HG03432 (cell line): ENCODE measurements around the gene EML4.
"Not testable (repeated sequence)": the region's sequence is repeated elsewhere in the genome, so short reads cannot be mapped to it uniquely, and the experiment has no call there.

Source experiments
- ATAC-seq: cut with Tn5 transposase; IDR thresholded peaks from one replicate; pipeline ENCODE4 v1.9.1; 2021; ENCODE audit warnings: mild to moderate bottlenecking, moderate library complexity; ENCODE audit not compliant: unreplicated experiment

EML4 gene

DNA sequence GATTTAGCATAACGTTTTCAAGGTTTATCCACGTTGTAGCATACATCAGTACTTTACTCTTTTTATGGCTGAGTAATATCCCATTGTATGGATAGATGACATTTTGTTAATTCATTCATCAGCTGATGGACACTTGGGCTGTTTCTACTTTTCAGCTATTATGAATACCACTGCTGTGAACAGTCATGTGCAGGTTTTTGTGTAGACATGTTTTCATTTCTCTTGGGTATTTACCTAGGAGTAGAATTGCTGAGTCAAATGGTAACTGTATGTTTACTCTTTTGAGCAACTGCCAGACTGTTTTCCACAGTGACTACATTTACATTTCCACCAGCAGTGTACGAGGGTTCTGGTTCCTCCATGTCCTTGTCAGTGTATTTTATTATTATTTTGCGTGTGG, 158.0 kb downstream of the EML4 start:
- no peak for ATAC-seq

DNA sequence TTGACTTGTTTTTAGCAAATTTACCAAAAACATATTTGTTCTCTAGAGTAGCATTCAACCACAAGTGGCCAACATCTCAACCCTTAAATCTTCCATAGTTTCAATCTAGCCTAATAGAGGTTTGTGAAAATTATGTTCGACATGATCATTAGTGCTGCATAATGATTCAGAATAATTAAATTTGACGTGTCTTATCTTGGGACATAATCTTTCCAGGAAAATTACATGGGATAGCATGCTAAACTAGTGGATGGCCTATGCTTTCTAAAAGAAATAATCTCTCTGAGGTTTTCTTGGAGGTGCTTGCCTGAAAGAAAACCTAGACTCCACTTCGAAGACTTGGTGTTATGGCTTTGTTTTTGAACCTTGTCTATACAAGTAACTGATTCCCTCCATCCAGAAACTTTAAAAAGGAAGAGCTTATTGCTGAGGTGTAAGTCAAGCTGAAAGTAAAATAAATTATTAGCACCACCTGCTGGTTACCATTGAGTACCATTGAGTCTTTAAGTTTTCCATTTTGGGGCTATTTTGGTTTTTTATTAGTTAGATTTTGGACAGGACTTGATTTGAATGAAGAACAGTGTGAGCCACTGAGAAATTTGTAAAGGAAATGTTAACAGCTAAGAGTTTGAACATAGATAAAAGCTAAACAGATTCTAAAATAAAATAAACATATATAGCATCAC, 159.1 kb downstream of the EML4 start:
- ATAC-seq: no peak

DNA sequence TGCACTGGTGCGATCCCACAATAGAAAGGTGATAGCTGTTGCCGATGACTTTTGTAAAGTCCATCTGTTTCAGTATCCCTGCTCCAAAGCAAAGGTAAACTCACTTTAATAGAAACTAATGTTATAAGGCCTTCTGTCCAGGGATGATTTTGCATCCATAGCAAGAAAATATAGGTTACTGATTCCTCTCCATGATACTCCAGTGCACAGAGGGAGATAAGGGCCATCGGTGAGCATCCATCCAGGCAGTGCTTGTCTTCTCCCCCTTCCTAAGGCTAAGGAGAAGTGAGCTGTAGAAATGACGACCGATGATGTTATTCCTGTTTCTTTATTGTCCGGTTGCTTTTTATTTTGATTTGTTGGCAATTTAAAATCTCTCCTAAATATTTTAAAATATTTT, 159.8 kb downstream of the EML4 start:
- ATAC-seq: no peak

GRCh38 chr2:42329736-42330135, 160.6 kb downstream of the EML4 start:
- ATAC-seq: no peak

GRCh38 chr2:42331569-42332284, 162.6 kb downstream of the EML4 start:
- ATAC-seq: no peak

DNA sequence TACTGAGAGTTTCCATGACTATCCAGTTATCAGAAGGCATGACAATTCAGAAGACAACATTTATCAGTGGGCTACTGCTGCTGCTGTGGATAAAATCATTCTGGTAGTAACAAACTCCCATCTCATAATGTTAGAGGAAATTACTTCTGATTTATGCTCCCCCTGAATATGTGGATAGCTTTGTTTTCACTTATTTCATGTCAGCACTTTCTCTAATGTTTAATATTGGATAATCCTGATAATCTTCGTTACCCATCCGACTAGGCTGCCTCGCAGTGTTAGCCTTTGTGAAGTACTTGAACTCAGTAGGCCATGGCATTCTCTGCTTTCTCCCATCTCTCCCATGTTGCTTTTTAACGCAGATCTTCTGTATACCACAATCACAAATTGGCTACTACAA, 163.4 kb downstream of the EML4 start:
- ATAC-seq: no peak

GRCh38 chr2:42333579-42333978, 164.4 kb downstream of the EML4 start:
- ATAC-seq: no peak

DNA sequence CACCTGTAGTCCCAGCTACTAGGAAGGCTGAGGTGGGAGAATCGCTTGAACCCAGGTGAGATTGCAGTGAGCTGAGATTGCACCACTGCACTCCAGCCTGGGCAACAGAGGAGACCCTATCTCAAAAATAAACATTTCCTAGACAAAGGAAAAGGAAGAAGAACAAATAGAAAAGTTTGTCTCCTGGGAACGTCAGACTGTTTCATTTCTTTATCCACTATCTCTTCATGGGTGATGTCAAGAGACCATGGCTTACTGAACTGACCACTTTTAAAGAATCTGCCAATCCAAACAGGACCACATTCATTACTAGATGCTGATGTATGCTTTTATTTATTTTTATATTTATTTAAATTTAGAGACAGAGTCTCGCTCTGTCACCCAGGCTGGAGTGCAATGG, 165.1 kb downstream of the EML4 start:
- no peak for ATAC-seq

- ATAC-seq: not testable (repeated sequence)
Observed at GRCh38 chr2:42334865-42335264, 165.7 kb downstream of the EML4 start.

DNA sequence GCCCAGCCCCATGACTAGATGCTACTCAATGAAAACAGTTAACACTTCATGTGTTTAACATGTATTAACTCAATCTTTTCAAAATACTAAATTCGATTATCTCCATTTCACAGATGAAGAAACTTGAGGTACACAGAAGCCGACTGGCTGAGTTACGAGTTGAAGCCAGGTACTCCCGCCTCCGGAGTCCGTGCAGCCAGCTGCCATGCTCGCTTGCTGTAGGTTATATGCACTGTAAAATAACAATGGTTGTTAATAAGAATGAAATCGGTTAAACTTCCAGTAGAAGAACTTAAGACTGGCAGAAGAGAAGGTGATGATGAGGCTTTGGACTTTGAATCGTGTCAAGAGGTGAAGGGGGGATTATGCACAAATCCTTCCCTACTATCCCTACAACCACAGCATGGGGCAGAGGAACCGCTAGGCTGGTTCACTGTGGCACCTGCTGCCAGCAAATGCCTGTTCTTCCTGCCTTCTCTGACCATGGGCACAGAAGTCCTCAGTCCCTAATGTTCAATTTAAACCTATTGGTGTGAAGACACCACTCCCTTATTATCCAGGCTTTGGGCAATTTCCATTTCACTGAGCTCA, 166.5 kb downstream of the EML4 start:
- ATAC-seq: no peak

GRCh38 chr2:42336361-42336965, 167.3 kb downstream of the EML4 start:
- no peak for ATAC-seq

DNA sequence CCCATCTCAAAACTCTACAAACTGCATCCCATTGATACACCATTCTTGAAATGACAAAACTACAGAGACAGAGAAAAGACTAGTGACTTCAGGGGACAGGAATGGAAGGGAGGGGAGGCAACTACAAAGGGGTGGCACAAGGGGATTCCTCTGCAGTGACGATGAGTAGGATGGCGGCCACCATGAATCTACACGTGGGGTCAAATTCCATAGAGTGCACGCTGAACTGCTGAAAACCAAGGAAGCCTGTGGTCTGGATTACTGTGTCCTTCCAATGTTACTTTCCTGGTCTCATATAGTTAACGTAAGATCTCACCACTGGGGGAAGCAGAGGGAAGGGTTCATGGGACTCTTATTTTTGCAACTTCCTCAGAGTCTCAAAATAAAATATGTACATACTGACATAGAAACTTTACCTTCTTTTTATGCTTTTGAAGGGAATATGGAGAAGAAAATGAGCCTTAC, 168.2 kb downstream of the EML4 start:
- ATAC-seq: no peak

- ATAC-seq: no peak
Observed at GRCh38 chr2:42337846-42338566, 168.9 kb downstream of the EML4 start.

- no peak for ATAC-seq
Observed at GRCh38 chr2:42338567-42339190, 169.5 kb downstream of the EML4 start.

- no peak for ATAC-seq
Observed at GRCh38 chr2:42339191-42339912, 170.2 kb downstream of the EML4 start.

DNA sequence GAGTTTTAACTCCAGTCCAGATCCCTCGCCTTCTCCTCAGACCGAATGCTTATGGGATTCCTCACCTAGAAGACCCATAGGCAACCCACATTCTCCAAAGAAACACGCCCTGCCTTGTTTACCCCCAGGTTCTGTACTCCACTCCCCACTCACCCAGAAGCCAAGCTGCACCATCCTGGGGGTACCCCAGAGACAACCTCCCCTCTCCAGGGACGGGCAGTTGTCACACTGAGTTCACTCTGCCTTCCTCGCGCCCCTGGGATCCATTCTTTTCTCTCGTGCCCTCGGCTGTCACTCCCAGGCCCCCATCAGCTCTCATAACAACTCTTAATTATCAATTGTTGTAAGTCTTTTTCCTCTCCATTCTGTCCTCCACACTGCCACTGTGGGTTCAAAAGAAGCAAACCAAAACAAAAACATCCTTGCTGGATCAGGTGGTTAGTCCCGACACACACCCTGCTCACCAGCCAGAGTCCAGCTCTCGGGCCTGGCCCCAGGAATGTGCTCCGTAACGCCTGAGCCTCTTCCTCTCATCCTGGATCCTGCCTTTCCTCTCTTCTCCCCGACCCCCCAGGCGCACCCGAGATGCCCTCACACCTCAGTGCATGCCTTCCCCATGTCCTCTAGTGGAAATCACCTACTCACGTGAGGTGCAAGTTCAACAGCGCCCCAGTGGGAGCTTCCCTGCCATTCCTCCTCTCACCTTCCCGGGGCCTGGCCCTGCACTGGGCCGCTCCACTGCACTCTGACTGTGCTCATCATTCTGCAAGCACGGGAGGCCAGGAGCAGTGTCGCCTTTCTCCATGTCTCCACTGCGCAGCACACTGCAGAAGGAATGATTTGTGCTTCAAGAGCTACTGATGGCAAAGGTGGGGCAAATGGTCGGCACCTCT, 171.1 kb downstream of the EML4 start:
- ATAC-seq: no peak

GRCh38 chr2:42340938-42341636, 171.9 kb downstream of the EML4 start:
- no peak for ATAC-seq

- ATAC-seq: peak; percentile 81
Observed at GRCh38 chr2:42342061-42342794, 173.1 kb downstream of the EML4 start.
